ENCODE data around the gene IL1RL2. TPM values are rescaled to one million over a fixed set of nuclear protein-coding genes. Genes with fewer than 3 reads are reported as not detected.

The IL1RL2 gene
- total and polyA plus RNA-seq, 2 of the 8 experiments (the other 6 are each of a cell fraction or from before 2014, with no cell fraction given): not detected

- no peak overlapping the region for H2BK20ac ChIP-seq (ENCODE audit: low read length)
- ChIA-PET POLR2A (ENCODE audit: partially characterized antibody) (no interaction called here), CTCF (ENCODE audit: partially characterized antibody) (interaction anchor here (1.0 kb wide), 1 partner anchor 373 kb away, joined by 3 read pairs; no protein-coding TSS in a partner anchor)
- no peak overlapping the region for H4K5ac ChIP-seq (ENCODE audit: insufficient read length, low read depth, low read length)
- H2BK12ac ChIP-seq (ENCODE audit: low read depth, low read length): no peak overlapping the region
- peaks cover 3% of the 10 kb centered on the region; the same call in 1 of the 2 replicates for H3K23me2 ChIP-seq (ENCODE audit: low read depth, low read length)
- H3K18ac ChIP-seq (ENCODE audit: extremely low read depth, low read length): no peak overlapping the region
- no peak overlapping the region for H2BK120ac ChIP-seq (replicated peaks; ENCODE audit: low read depth, low read length)
- no peak overlapping the region for H4K8ac ChIP-seq (ENCODE audit: extremely low read depth, insufficient read depth, low read length)
- H2AK5ac ChIP-seq (ENCODE audit: low read depth, low read length): no peak overlapping the region
- H3K56ac ChIP-seq (replicated peaks; ENCODE audit: insufficient read length, low read depth, low read length): no peak overlapping the region
- H2BK15ac ChIP-seq (ENCODE audit: low read length): no peak overlapping the region
- H3K36me3 ChIP-seq (ENCODE audit: control insufficient read depth in 2 of 4, insufficient read depth in 4 of 4, low read length in 3 of 4): no peaks in the 10 kb centered on the region
- 100% methylated on average over 2 of the region's 4 CpGs; no CpG with 5 or more reads in 1 of the 2 experiments for WGBS, 2 experiments (ENCODE audit: extremely low coverage in 1 of 2, insufficient coverage in 1 of 2, insufficient read length in 1 of 2, insufficient replicate concordance in 2 of 2, low coverage in 1 of 2, low lambda C conversion rate in 2 of 2, missing lambda C conversion rate in 1 of 2)
- no peak for FAIRE-seq
- H2AFZ ChIP-seq (ENCODE audit: low read length): no peak overlapping the region
- no peak overlapping the region for H3K14ac ChIP-seq (ENCODE audit: insufficient read length)
- H3K27me3 ChIP-seq (replicated peaks in 1 of 4; ENCODE audit: control insufficient read depth in 3 of 4, extremely low read depth in 1 of 4, insufficient read depth in 3 of 4, low read length in 3 of 4): no peaks in the 10 kb centered on the region
- no peaks in the 10 kb centered on the region for H3K79me1 ChIP-seq (ENCODE audit: low read depth, low read length)
- H2BK5ac ChIP-seq (ENCODE audit: low read depth, low read length): no peak overlapping the region
- H3K23ac ChIP-seq (ENCODE audit: insufficient read length): no peak overlapping the region
- H4K91ac ChIP-seq (replicated peaks; ENCODE audit: insufficient read length, low read length): no peak overlapping the region
- no peak overlapping the region for H3K4me3 ChIP-seq (ENCODE audit: extremely low read depth in 1 of 4, insufficient read depth in 2 of 4, low read depth in 3 of 4, low read length in 4 of 4)
- DNase-seq (ENCODE audit: low read depth in 1 of 2, low spot score in 2 of 2): no peak
- H3K9me3 ChIP-seq (ENCODE audit: insufficient read depth in 2 of 2, low read depth in 1 of 2, low read length in 1 of 2): no peaks in the 10 kb centered on the region
- no peak overlapping the region for H3K9ac ChIP-seq (replicated peaks in 1 of 4; ENCODE audit: extremely low read depth in 1 of 4, low read depth in 3 of 4, low read length in 3 of 4)
- no peak overlapping the region for H3K27ac ChIP-seq (ENCODE audit: low read depth, low read length)
- no peak overlapping the region for H3K4ac ChIP-seq (replicated peaks; ENCODE audit: insufficient read length, low read depth, low read length)
- no peaks in the 10 kb centered on the region; a peak in 1 of 7 replicates for H3K4me1 ChIP-seq (replicated peaks in 1 of 4; ENCODE audit: control insufficient read depth in 3 of 4, insufficient read depth in 4 of 4, low read length in 3 of 4)
- H3K79me2 ChIP-seq (ENCODE audit: control insufficient read depth in 1 of 2, insufficient read depth in 2 of 2, low read length in 2 of 2): no peaks in the 10 kb centered on the region
- H4K20me1 ChIP-seq (replicated peaks in 1 of 2; ENCODE audit: control insufficient read depth in 1 of 2, insufficient read depth in 2 of 2, low read length in 2 of 2): no peaks in the 10 kb centered on the region
- H3K4me2 ChIP-seq (ENCODE audit: insufficient read depth in 1 of 2, low read depth in 2 of 2, low read length in 2 of 2): no peak overlapping the region
- TF ChIP-seq NANOG (IDR thresholded peaks at IDR 0.05; ENCODE audit: insufficient read depth, low read depth, low read length, poor library complexity, severe bottlenecking) (no peak), EGR1 (IDR thresholded peaks at IDR 0.05; ENCODE audit: borderline replicate concordance, low read depth, low read length) (no peak), BCL11A (IDR thresholded peaks at IDR 0.05; ENCODE audit: low read depth in 2 of 2, low read length in 2 of 2) (no peak), POLR2A (IDR thresholded peaks at IDR 0.05; ENCODE audit: control extremely low read depth in 1 of 2, low read depth in 2 of 2, low read length in 2 of 2) (no peak), GABPA (IDR thresholded peaks at IDR 0.05; ENCODE audit: borderline replicate concordance, insufficient read depth, low read length) (no peak), CHD1 (IDR thresholded peaks at IDR 0.05; ENCODE audit: low read depth, low read length) (no peak), ASH2L (IDR thresholded peaks at IDR 0.05; ENCODE audit: low read length) (no peak), CBX5 (IDR thresholded peaks at IDR 0.05; ENCODE audit: low read depth, low read length) (no peak), CHD2 (IDR thresholded peaks at IDR 0.05; ENCODE audit: low read length) (no peak), RFX5 (IDR thresholded peaks at IDR 0.05; ENCODE audit: borderline replicate concordance, low read depth, low read length) (no peak), POU5F1 (IDR thresholded peaks at IDR 0.05; ENCODE audit: low read depth, low read length) (no peak), BRCA1 (IDR thresholded peaks at IDR 0.05; ENCODE audit: low read depth, low read length) (no peak), POLR2AphosphoS5 (IDR thresholded peaks at IDR 0.05; ENCODE audit: low read depth, low read length) (no peak), HDAC6 (IDR thresholded peaks at IDR 0.05; ENCODE audit: low read depth, low read length) (no peak), RNF2 (IDR thresholded peaks at IDR 0.05; ENCODE audit: borderline replicate concordance, low read depth, low read length, missing control alignments, poor library complexity, severe bottlenecking) (no peak), BACH1 (IDR thresholded peaks at IDR 0.05; ENCODE audit: low read length) (no peak), MAFK (IDR thresholded peaks at IDR 0.05; ENCODE audit: low read depth, low read length) (no peak)
These were observed 82.3 kb downstream of the IL1RL2 start for GRCh38 chr2:102269200-102269524.
